HUES6 (cell line): Measurements from ENCODE around the gene KANSL1.

Source experiments
- H3K27ac ChIP-seq: 2 replicates; pipeline ENCODE4 v1.7.0; 2013; ENCODE audit warnings: low read depth, mild to moderate bottlenecking, low read length, inconsistent platforms
- H3K27me3 ChIP-seq: 2 replicates; pipeline ENCODE4 v1.6.1; 2013; ENCODE audit warnings: low read length; ENCODE audit not compliant: control insufficient read depth, insufficient read depth
- H3K36me3 ChIP-seq: 2 replicates; pipeline ENCODE4 v1.6.1; 2013; ENCODE audit warnings: low read length; ENCODE audit not compliant: control insufficient read depth, insufficient read depth
- H3K4me1 ChIP-seq: 2 replicates; pipeline ENCODE4 v1.6.1; 2013; ENCODE audit warnings: low read length; ENCODE audit not compliant: control insufficient read depth, insufficient read depth
- H3K4me3 ChIP-seq: 2 replicates; pipeline ENCODE4 v1.5.1; 2013; ENCODE audit warnings: low read depth, low read length
- H3K9ac ChIP-seq: one replicate; pipeline ENCODE4 v1.6.1; 2013; ENCODE audit warnings: mild to moderate bottlenecking, low read length
- H3K9me3 ChIP-seq: 2 replicates; pipeline ENCODE4 v1.6.1; 2013; ENCODE audit warnings: low read depth, low read length; ENCODE audit not compliant: control insufficient read depth, insufficient read depth

KANSL1 gene

GRCh38 chr17:46151762-46152161, 41.5 kb downstream of the KANSL1 start:
- Histone ChIP-seq H3K9ac (no peak overlapping the region), H3K27me3 (no peaks in the 10 kb centered on the region), H3K36me3 (0 out of 2 replicates have a peak, but pooled peaks cover 2% of the 10 kb centered on the region), H3K9me3 (no peaks in the 10 kb centered on the region), H3K4me1 (peaks cover 29% of the 10 kb centered on the region), H3K27ac (no peak overlapping the region; the same call in 1 of the 2 replicates), H3K4me3 (no peak overlapping the region)

DNA sequence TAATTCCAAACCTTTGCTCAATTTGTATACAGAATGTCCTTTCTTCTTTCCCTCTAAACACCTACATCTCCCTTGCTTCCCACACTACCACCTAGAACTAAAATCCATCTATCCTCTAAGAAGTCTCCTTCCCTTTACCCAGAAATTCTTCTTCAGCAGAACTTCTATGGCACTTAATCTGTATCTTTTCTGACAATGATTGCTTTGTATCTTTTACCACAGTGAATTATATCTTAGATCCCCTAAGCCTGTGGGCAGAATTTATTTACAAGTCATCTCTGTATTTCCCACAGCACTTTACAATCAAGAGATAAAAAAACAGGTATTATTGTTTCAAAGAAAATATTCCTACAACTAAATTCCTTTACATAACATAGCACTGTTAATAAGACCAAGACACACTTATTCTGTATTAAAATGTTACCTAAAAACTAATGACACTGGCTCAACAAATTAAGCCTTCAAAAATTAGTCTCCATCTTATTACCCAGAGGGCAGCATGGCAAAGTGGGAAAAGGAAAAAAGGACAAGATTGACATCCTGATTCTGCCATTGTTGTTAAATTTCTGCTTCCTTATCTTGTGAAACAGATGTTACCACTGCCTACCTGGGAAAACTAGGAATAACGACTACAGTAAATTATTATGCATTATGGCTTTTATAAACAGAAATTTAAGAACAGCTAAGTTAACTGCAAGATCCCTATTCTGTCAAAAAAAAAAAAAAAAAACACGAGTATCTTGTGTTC, 42.8 kb downstream of the KANSL1 start:
- H3K27ac ChIP-seq = no peak overlapping the region
- H3K9me3 ChIP-seq = no peaks in the 10 kb centered on the region
- H3K4me1 ChIP-seq = peaks cover 35% of the 10 kb centered on the region
- no peak overlapping the region for H3K4me3 ChIP-seq
- H3K36me3 ChIP-seq = 0 out of 2 replicates have a peak, but pooled peaks cover 2% of the 10 kb centered on the region
- no peak overlapping the region for H3K9ac ChIP-seq
- no peaks in the 10 kb centered on the region for H3K27me3 ChIP-seq

GRCh38 chr17:46148247-46148646, 45.0 kb downstream of the KANSL1 start:
- no peak overlapping the region for H3K27ac ChIP-seq
- H3K27me3 ChIP-seq = no peaks in the 10 kb centered on the region
- no peak overlapping the region for H3K9ac ChIP-seq
- no peaks in the 10 kb centered on the region for H3K9me3 ChIP-seq
- 0 out of 2 replicates have a peak, but pooled peaks cover 2% of the 10 kb centered on the region for H3K36me3 ChIP-seq
- H3K4me1 ChIP-seq = peaks cover 37% of the 10 kb centered on the region
- no peak overlapping the region for H3K4me3 ChIP-seq

DNA sequence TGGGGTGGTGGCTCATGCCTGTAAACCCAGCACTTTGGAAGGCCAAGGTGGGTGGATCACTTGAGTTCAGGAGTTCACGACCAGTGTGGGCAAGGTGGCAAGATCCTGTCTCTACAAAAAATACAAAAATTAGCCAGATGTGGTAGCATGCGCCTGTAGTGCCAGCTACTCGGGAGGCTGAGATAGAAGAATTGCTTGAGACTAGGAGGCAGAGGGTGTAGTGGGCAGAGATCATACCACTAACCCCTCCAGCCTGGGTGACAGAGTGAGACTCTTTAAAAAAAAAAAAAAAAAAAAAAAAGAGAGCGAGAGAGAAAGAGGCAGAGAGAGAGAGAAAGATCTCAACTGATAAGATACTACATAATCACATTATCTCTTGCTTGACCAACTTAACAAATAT, 45.9 kb downstream of the KANSL1 start:
- Histone ChIP-seq H3K4me1 (peaks cover 30% of the 10 kb centered on the region), H3K9ac (no peak overlapping the region)

DNA sequence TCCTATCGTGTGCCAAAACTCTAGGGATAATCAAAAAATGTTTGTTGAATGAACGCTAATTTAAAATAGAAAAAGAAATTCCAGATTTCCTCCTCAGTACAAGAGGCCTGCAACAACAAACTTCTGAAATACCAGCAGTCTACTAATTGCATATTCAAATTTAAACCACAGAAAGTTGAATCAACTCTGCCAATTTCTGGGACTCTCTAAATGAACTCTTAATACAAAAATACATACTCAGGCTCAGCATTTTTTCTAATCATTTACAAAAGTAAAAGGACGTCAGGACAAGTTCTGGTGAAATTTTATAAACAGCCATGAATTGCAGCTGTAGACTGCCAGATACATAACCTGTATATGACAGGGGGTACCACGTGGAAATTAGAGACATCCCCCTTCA, 49.0 kb downstream of the KANSL1 start:
- 0 out of 2 replicates have a peak, but pooled peaks cover 2% of the 10 kb centered on the region for H3K36me3 ChIP-seq
- H3K9me3 ChIP-seq = no peaks in the 10 kb centered on the region
- H3K27me3 ChIP-seq = no peaks in the 10 kb centered on the region
- H3K27ac ChIP-seq = no peak overlapping the region
- no peak overlapping the region for H3K4me3 ChIP-seq
- no peak overlapping the region for H3K9ac ChIP-seq
- peaks cover 30% of the 10 kb centered on the region for H3K4me1 ChIP-seq

More for the DNA sequence above, 45.9 kb downstream of the KANSL1 start:
- Histone ChIP-seq H3K9me3 (no peaks in the 10 kb centered on the region), H3K27me3 (no peaks in the 10 kb centered on the region), H3K27ac (no peak overlapping the region), H3K36me3 (0 out of 2 replicates have a peak, but pooled peaks cover 4% of the 10 kb centered on the region), H3K4me3 (no peak overlapping the region)

DNA sequence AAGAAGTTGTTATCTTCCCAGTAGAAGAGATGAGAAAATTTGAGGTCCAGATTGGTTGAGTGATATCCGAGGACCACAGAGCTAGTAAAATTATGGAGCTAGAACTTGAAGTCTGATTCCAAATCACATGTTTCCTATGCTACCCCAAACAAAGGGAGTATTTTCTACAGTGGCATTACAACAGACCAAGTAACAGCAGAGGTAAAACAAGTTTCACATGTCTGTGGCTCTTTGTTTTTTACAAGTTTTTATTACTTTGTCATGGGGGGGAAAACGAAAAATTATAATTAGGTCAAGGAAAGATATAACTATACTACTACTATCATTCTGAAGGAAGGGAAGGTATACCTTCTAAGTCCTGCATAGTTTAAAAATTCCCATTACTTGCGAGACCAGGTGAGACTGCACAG, 49.4 kb downstream of the KANSL1 start:
- H3K27ac ChIP-seq = no peak overlapping the region
- 0 out of 2 replicates have a peak, but pooled peaks cover 2% of the 10 kb centered on the region for H3K36me3 ChIP-seq
- no peak overlapping the region for H3K9ac ChIP-seq
- no peak overlapping the region for H3K4me3 ChIP-seq
- no peaks in the 10 kb centered on the region for H3K9me3 ChIP-seq
- no peaks in the 10 kb centered on the region for H3K27me3 ChIP-seq
- peaks cover 30% of the 10 kb centered on the region for H3K4me1 ChIP-seq

GRCh38 chr17:46141645-46142044, 51.6 kb downstream of the KANSL1 start:
- peaks cover 26% of the 10 kb centered on the region for H3K4me1 ChIP-seq
- H3K9ac ChIP-seq = no peak overlapping the region
- H3K27ac ChIP-seq = no peak overlapping the region
- no peak overlapping the region for H3K4me3 ChIP-seq
- H3K27me3 ChIP-seq = no peaks in the 10 kb centered on the region
- H3K9me3 ChIP-seq = no peaks in the 10 kb centered on the region
- H3K36me3 ChIP-seq = 0 out of 2 replicates have a peak, but pooled peaks cover 2% of the 10 kb centered on the region

- H3K9me3 ChIP-seq = no peaks in the 10 kb centered on the region
- H3K36me3 ChIP-seq = 0 out of 2 replicates have a peak, but pooled peaks cover 2% of the 10 kb centered on the region
- no peak overlapping the region for H3K27ac ChIP-seq
- no peak overlapping the region for H3K9ac ChIP-seq
- H3K4me1 ChIP-seq = peaks cover 21% of the 10 kb centered on the region
- H3K4me3 ChIP-seq = no peak overlapping the region
- no peaks in the 10 kb centered on the region for H3K27me3 ChIP-seq
Measured at GRCh38 chr17:46140645-46141197, 52.5 kb downstream of the KANSL1 start.

- peaks cover 10% of the 10 kb centered on the region for H3K4me1 ChIP-seq
- H3K27me3 ChIP-seq = no peaks in the 10 kb centered on the region
- no peak overlapping the region for H3K4me3 ChIP-seq
- no peak overlapping the region for H3K9ac ChIP-seq
- H3K36me3 ChIP-seq = 0 out of 2 replicates have a peak, but pooled peaks cover 2% of the 10 kb centered on the region
- H3K27ac ChIP-seq = no peak overlapping the region
- H3K9me3 ChIP-seq = no peaks in the 10 kb centered on the region
Measured at GRCh38 chr17:46139432-46140210, 53.6 kb downstream of the KANSL1 start.

DNA sequence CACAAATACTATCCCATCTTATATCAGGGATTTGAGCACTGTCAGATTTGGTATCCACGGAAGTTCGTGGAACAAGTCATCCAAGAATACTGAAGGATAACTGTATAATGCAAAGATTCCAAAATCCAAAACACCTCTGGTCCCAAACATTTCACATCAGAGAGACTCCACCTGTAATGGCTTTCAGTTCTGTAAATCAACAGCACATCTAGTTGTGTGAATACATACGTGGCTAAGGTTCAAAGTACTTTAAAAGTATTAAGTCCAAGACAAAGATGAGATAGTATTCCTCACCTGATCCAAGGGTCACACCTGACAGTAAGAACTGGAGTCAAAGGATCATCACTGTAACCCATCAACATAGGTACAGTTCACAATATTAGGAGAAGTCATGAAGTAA, 54.8 kb downstream of the KANSL1 start:
- Histone ChIP-seq H3K4me1 (no peaks in the 10 kb centered on the region; the same call in 1 of the 2 replicates), H3K4me3 (no peak overlapping the region), H3K36me3 (0 out of 2 replicates have a peak, but pooled peaks cover 2% of the 10 kb centered on the region), H3K27ac (no peak overlapping the region), H3K27me3 (no peaks in the 10 kb centered on the region), H3K9me3 (no peaks in the 10 kb centered on the region), H3K9ac (no peak overlapping the region)

DNA sequence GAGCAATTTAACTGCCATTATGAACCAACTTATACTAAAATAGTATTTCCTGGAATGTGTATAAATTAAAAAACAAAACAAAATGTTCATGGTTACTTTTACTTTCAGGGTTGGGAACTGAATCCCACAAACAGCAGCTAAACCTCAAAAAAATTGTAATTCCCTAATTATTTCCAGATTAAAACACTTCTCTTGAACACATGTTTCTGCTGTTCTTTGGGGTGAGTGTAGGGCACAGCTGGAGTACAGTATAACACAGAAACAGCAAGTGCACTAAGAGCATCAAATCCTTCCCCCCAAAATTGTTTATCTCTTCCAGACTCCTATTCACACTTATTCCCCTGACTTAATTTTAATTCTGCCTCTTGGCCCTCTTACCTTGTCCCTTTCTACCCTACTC, 56.4 kb downstream of the KANSL1 start:
- no peaks in the 10 kb centered on the region for H3K27me3 ChIP-seq
- H3K4me3 ChIP-seq = no peak overlapping the region
- H3K4me1 ChIP-seq = peaks cover 6% of the 10 kb centered on the region
- H3K27ac ChIP-seq = no peak overlapping the region
- H3K9ac ChIP-seq = no peak overlapping the region
- no peaks in the 10 kb centered on the region for H3K36me3 ChIP-seq
- H3K9me3 ChIP-seq = no peaks in the 10 kb centered on the region
